ENCODE data around the gene ANK3.
"Not testable (repeated sequence)": the region's sequence is repeated elsewhere in the genome, so short reads cannot be mapped to it uniquely, and the experiment has no call there.

ANK3 gene

GRCh38 chr10:60073781-60074656 is 315.7 kb downstream of the ANK3 start:
- no peak for DNase-seq

- no peak for DNase-seq
Measured at GRCh38 chr10:60073397-60073780, 316.3 kb downstream of the ANK3 start.

GRCh38 chr10:60069311-60069710 is 320.4 kb downstream of the ANK3 start:
- no peak for DNase-seq

GRCh38 chr10:60050366-60050765 is 339.3 kb downstream of the ANK3 start:
- DNase-seq = no peak

- no peak for DNase-seq
Measured at GRCh38 chr10:60048091-60048501, 341.6 kb downstream of the ANK3 start.

- DNase-seq = no peak
Measured at GRCh38 chr10:60045571-60045970, 344.1 kb downstream of the ANK3 start.

GRCh38 chr10:60044971-60045370 is 344.7 kb downstream of the ANK3 start:
- no peak for DNase-seq

GRCh38 chr10:60044242-60044641 is 345.4 kb downstream of the ANK3 start:
- DNase-seq = no peak

GRCh38 chr10:60043561-60044241 is 346.0 kb downstream of the ANK3 start:
- DNase-seq = no peak

GRCh38 chr10:60042914-60043313 is 346.8 kb downstream of the ANK3 start:
- no peak for DNase-seq

- DNase-seq = no peak
Measured at GRCh38 chr10:60042262-60042661, 347.4 kb downstream of the ANK3 start.

GRCh38 chr10:60041489-60042133 is 348.1 kb downstream of the ANK3 start:
- DNase-seq = no peak

GRCh38 chr10:60040014-60040662 is 349.5 kb downstream of the ANK3 start:
- no peak for DNase-seq

GRCh38 chr10:60035984-60036383 is 353.7 kb downstream of the ANK3 start:
- no peak for DNase-seq

GRCh38 chr10:60035375-60035774 is 354.3 kb downstream of the ANK3 start:
- not testable (repeated sequence) for DNase-seq

GRCh38 chr10:60032723-60033122 is 357.0 kb downstream of the ANK3 start:
- peak; percentile 41 for DNase-seq

- DNase-seq = peak; percentile 43
Measured at GRCh38 chr10:60031664-60032063, 358.0 kb downstream of the ANK3 start.

- no peak for DNase-seq
Measured at GRCh38 chr10:60031183-60031582, 358.5 kb downstream of the ANK3 start.

- DNase-seq = no peak
Measured at GRCh38 chr10:60029475-60029874, 360.2 kb downstream of the ANK3 start.

- no peak for DNase-seq
Measured at GRCh38 chr10:60028081-60028480, 361.6 kb downstream of the ANK3 start.

GRCh38 chr10:60025279-60025678 is 364.4 kb downstream of the ANK3 start:
- no peak for DNase-seq

GRCh38 chr10:60024506-60024905 is 365.2 kb downstream of the ANK3 start:
- DNase-seq = no peak

- no peak for DNase-seq
Measured at GRCh38 chr10:60023155-60023877, 366.4 kb downstream of the ANK3 start.
